Breast epithelium (tissue), 3 donors: ENCODE data around the gene EPHA2.

Experiments
- POLR2A ChIP-seq: fragments of 450-650 bp; IDR thresholded peaks from one replicate; pipeline ENCODE4 v1.6.1; 2016; ENCODE audit warnings: antibody characterized with exemption, mild to moderate bottlenecking, moderate library complexity
- POLR2AphosphoS5 ChIP-seq, 3 donors: sonication (generic); formaldehyde crosslinking; IDR thresholded peaks; one replicate each; pipeline ENCODE4 v1.6.1; 2017; ENCODE audit warnings: antibody characterized with exemption in 3 of 3
- TF ChIP-seq, protein P1 (sequence below), 3 donors: fragments of 450-650 bp; IDR thresholded peaks; one replicate each; pipeline ENCODE4 v1.5.1; 2016 to 2017; ENCODE audit warnings: antibody characterized with exemption in 3 of 3, mild to moderate bottlenecking in 3 of 3, moderate library complexity in 3 of 3

GRCh38 chr1:16120407-16120806, 35.5 kb downstream of the EPHA2 start:
- TF ChIP-seq, protein P1, sequence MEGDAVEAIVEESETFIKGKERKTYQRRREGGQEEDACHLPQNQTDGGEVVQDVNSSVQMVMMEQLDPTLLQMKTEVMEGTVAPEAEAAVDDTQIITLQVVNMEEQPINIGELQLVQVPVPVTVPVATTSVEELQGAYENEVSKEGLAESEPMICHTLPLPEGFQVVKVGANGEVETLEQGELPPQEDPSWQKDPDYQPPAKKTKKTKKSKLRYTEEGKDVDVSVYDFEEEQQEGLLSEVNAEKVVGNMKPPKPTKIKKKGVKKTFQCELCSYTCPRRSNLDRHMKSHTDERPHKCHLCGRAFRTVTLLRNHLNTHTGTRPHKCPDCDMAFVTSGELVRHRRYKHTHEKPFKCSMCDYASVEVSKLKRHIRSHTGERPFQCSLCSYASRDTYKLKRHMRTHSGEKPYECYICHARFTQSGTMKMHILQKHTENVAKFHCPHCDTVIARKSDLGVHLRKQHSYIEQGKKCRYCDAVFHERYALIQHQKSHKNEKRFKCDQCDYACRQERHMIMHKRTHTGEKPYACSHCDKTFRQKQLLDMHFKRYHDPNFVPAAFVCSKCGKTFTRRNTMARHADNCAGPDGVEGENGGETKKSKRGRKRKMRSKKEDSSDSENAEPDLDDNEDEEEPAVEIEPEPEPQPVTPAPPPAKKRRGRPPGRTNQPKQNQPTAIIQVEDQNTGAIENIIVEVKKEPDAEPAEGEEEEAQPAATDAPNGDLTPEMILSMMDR (IDR thresholded peaks at IDR 0.05), result no peak
- TF ChIP-seq POLR2A, result no peak
- no peak for TF ChIP-seq POLR2AphosphoS5 (IDR thresholded peaks at IDR 0.05)
